ENCODE data around the gene XRRA1.
"Not testable (repeated sequence)": the region's sequence is repeated elsewhere in the genome, so short reads cannot be mapped to it uniquely, and the experiment has no call there.

The XRRA1 gene

DNA sequence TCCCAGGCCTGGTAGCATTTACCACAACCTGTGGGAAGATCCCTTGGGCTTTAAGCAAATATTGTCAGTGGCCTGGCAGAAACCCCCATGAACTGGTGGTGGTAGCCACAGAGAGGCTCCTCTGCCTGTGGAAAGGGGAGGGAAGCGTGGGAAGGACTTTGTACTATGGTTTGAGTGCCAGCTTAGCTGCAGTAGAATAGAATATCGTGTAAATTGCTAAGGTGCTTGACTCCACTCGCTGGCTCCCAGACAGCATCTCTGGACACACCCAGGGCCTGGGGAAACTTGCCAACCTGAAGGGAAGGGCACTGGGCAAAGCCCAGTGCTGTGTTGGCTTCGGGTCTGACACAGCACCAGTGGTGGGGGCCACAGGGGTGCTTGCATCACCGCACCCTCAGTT lies 52.6 kb downstream of the XRRA1 start:
- no peak for DNase-seq (ENCODE audit: low read depth)

DNA sequence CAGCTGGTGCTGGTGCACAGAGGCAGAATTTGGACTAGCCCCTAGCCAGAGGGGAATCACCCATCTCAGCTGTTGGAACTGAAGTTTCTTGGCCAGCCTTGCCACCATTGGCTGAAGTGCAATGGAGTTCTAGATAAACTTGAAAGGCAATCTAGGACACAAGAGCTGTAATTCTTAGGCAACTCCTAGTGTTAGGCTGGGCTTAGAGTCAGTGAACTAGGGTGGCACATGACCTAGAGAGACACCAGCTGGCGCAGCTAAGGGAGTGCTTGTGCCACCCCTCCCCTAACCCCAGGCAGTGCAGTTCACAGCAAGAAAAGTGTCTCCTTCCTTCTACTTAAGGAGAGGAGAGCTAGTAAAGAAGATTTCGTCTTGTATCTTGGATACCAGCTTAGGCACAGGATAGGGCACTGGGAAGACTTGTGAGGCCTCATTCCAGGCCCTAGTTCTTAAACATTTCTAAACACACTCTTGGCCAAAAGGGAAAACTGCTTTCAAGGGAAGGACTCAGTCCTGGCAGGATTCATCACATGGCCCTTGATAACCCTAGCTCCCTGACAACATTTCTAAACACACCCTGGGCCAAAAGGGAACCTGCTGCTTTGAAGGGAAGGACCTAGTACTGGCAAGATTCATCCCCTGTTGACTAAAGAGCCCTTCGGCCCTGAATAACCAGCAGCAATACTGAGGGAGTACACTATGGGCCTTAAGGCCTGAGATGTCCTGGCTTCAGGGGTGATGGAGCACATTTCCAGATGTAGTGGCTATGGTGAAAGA lies 53.4 kb downstream of the XRRA1 start:
- DNase-seq (ENCODE audit: low read depth), result no peak

DNA sequence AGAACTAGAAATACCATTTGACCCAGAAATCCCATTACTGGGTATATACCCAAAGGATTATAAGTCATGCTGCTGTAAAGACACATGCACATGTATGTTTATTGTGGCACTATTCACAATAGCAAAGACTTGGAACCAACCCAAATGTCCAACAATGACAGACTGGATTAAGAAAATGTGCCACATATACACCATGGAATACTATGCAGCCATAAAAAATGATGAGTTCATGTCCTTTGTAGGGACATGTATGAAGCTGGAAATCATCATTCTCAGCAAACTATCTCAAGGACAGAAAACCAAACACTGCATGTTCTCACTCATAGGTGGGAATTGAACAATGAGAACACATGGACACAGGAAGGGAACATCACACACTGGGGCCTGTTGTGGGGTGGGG lies 55.9 kb downstream of the XRRA1 start:
- DNase-seq (ENCODE audit: low read depth), result not testable (repeated sequence)

DNA sequence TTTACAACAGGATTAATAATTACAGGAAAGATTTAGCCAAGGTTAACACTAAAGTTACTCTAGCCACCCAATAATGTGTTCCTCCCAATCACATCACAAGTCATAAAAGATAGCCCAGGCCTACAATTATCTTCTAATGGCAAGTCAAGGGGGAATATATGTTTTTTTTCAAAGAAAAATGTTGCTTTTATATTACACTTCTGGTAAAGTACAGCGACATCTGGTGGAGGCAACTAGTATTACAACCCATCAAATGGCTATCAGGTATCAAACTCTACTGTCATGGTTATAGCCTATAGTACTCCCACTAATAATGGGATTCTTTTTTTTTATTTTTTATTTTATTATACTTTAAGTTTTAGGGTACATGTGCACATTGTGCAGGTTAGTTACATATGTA lies 71.8 kb downstream of the XRRA1 start:
- DNase-seq (ENCODE audit: low read depth), result no peak

DNA sequence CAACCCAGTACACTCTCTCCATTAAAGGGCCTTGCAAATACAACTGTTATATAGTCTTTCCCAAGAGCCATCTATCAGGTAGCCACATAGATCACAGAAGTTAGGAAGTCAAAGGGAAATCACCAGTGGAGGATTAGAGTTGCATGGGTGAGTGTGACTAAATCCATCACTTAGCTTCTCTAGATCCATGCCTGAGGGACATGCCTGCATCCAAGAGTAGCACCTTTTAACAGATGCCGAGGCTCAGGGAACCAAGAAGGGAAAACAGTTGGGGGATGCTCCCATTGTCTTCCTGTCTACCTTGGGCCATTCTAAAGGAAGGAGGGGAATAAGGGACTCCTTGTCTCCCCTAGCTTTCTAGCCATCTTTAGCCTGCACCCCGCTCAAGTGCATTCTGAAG lies 77.9 kb downstream of the XRRA1 start:
- DNase-seq (ENCODE audit: low read depth), result peak; percentile 4

DNA sequence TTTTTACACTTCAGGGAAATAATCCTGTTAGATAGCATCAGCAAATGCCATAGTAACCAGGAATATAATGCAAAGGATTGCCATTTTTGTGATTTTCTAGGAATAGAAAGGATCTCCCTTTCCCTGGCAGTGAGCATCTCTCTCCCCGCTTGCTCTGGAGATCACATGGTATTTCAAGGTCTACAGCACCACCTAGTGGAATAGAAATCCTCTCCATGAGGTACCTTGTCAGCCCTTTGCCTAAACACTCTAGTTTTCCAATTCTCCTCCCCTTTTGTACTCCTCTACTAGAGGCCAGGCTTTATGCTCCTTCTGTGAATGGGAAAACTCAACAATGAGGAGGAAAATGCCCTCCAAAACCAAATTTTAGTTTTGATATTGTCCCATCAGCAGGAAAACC lies 78.4 kb downstream of the XRRA1 start:
- DNase-seq (ENCODE audit: low read depth), result peak; percentile 72

DNA sequence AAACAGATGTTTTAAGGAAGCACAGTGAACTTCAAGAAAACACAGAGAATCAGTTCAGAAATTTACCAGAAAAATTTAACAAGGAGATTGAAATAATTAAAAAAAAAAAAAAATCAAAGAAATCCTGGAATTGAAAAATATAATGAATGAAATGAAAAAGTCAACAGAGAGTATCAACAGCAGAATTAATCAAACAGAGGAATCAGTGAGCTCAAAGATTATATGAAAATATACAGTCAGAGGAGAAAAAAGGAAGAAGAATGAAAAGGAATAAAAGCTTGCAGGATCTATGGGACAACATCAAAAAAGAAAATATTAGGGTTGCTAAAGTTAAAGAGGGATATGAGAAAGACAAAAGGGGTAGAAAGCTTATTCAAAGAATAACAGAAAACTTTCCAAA lies 82.3 kb downstream of the XRRA1 start:
- no peak for DNase-seq (ENCODE audit: low read depth)

DNA sequence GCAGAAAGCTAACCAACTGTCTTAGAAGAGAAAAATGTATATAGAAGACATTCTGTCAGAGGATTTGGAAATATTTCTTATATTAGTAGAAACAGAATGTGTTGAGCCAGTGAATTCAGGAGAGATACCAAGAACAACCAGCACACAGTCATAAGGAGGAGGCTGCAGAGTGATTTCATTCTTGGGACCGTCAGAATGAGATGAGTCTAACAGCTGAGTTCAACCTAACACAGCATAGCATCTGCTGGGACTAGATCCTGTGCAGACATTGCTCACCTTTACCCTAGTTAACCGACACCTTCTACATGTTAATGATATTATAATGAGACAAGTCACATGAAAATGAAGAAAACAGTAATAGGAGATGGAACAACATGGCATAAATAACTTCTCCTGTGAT lies 85.5 kb downstream of the XRRA1 start:
- DNase-seq (ENCODE audit: low read depth), result no peak

DNA sequence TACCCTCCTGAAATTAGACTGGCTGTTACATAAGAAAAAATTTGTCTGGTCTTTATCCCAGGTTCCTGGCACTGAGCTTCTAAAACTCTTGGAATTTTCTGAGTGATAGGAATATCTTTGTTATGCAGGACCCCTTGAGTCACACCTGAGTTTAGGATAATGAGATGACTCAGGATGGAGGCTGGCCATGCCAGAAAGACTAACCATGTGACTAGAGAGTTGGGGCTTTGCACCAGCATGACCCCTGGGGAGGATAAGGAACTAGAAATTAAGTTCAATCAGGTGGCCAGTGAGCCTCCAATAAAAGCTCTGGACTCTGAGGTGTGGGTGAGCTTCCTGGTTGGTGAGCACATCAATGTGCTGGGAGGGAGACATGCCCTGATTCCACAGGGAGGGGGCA lies 88.1 kb downstream of the XRRA1 start:
- DNase-seq (ENCODE audit: low read depth), result no peak

DNA sequence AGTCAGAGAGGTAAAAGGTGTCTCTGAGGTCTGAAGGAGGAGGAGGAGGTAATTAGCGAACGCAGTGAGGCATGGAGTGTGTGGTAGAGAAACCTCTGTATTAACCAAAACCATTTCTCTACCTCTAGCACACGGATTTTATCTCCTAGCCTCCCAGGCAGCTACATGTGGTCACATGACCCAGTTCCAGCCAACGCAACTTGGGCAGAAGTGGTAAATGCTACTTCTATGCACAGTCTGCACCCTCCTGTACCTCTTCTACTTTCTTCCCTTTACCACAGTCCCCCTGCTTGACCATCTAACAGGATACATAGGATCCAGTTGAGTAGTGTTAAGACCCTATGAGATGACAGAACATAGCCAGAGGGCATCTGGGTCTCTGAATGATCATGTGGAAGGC lies 95.7 kb downstream of the XRRA1 start:
- no peak for DNase-seq (ENCODE audit: low read depth)

DNA sequence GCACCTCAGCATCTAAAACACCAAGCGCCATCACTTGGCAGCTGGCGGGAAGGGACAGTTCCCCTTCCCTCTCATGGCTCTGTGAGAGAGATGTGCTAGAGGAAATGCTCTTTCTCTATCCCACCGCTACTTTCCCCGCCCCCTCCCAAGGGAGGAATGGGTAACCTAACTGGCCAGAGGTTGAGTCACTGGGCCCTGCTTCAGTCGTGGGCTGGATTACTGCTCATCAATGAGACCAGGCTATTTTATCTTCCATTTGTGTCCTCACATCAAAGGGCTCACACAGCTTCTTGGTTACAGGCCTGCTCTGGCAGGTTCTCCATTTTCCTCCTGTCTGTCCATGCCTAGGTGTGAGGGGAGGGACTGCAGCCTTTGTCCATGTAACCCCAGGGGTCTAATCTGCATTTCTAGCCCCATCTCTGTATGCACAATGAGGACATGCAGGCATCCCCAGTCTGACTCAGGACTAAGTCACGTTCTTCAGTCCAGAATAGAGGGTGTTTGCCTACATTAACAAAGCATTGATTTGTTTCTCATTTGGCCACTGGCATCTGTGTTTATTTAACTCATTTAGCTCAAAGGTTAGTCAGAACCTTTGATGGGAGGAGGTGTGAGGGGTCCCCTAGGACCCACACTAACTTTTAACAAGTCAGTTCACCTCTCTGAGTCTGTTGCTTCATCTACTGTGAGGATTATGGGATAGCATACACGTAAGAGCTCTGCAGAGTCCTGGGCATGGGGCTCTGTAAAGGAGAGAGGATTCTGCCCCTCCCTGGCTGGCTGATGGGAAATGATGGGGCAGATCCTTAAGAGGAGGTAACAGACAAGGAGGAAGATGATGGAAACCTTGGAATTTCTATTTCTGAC lies 99.1 kb downstream of the XRRA1 start:
- DNase-seq (ENCODE audit: low read depth), result peak; percentile 77

DNA sequence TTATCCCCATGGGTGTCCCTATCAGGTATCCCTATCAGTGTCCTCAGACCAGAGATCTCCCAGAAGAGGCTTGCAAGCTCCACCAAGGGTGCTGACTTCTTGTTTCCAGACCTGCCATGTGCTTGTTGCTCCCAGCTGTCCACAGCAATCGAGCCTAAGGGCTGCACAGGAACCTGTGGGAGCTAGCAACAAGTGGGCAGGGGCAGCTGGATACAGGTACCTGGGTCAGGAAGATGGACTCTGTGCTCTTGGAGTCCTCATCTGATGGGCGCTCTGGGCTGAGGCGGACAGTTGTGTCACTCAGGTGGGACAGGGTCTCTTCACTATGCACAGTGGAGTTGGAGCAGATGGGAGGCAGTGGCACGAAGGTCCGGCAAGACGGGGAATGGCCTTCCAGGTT lies 101.0 kb downstream of the XRRA1 start:
- no peak for DNase-seq (ENCODE audit: low read depth)

DNA sequence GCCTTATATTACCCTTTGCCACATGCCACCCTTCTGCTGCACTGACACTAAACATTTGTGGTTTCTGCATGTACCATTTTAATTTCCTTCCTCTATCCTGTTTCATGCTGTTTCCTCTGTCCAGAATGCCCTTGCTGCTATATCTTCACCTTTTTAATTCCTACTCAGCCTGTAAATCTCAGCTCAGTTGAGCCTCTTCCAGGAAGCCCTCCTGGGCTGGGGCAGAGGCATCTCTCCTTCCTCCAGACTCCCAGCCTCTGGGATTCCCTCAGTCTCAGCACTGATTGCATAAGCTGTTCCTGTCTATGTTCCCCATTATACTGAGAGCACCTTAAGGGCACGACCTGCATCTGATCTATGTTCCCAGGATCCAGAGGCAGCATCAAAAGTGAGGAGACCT lies 101.5 kb downstream of the XRRA1 start:
- no peak for DNase-seq (ENCODE audit: low read depth)

DNA sequence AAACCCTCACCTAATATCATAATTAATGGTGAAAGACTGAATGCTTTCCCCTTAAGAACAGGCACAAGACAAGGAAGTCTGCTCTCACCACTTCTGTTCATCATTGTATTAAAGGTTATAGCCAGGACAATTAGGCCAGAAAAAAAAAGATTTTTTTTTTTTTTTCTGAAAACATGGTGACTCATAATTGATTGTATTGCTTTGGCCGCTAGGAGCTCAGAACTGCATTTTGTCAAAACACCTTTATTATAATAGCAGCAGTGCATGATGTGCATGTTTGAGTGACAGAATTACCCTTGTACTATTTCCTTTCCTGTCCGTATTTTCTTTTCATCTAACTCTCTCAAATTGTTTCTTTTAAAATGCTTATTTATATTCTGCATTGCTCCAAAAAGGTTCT lies 102.1 kb downstream of the XRRA1 start:
- no peak for DNase-seq (ENCODE audit: low read depth)

DNA sequence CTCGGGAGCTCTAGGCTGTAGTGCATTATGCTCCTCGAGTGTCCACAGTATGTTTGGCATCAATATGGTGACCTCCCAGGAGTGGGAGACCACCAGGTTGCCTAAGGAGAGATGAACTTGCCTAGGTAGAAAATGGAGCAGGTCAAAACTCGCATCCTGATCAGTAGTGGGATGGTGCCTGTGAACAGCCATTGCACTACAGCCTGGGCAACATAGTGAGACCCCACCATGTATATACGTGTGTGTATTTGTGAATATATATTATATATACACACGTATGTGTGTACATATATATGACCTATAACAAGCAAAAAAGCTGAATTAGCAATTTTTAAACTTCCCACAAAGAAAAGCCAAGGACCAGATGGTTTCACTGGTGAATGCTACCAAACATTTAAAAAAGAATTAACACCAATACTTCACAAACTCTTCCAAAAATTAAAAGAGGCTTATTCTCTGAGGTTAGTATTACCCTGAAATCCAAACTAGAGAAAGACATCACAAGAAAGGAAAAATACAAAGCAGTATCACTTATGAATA lies 102.8 kb downstream of the XRRA1 start:
- no peak for DNase-seq (ENCODE audit: low read depth)

DNA sequence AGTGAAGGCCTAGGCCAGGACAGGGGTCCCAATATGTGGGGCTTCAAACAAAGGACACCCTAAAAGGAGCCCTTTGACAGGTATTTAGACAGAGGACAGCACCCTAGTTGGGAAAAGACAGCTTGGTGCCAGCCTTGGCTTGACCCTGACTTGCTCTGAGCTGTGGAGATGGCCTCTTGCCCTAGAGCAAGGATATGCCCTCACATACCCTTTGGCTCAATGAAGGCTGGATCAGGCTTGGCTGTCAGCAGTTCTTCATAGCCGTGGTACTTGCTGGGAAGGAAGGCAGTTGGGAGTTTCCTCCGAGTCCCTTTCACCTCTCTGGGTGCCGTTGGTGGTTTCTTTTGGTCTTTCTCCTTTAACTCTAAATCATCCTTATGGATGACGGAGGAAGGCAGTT lies 104.0 kb downstream of the XRRA1 start:
- DNase-seq (ENCODE audit: low read depth), result no peak

DNA sequence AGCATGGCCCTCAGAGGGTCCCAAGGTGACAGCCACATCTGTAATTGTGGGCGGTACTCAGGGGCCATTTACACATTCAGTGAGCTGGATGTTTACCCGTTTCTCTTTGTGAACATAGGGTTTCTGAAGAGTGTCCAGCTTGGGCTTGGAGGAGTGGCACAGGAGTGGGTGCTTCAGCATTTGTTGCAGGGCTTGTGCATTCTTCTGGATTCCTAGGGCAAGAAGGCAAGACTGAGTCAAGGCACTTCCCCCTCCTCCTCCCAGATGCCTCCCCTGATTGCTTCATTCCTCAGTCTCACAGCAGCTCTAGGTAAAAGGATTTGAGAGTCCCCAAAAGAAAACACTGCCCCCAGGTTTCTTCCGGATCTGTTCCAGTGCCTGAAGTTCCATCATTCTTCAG lies 104.8 kb downstream of the XRRA1 start:
- DNase-seq (ENCODE audit: low read depth), result peak; percentile 3

DNA sequence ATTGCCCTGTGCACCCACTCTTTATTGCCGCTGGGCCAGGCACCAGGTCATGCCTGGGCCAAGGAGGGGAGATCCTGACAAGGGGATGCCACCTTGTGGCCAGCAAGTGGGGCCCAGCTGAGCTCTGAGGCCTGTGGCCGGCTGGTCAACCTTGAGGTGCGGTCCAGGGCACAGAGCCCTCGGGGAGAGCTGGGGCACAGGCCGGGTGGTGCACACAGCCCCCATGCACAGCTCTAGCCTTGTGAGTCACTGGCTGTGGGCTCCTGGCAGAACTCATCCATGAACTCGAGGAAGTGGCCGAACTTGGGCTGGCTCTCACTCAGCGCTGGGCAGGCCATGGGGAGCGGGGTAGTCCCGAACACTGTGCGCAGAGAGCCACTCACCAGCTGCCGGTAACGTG lies 105.9 kb downstream of the XRRA1 start:
- no peak for DNase-seq (ENCODE audit: low read depth)

DNA sequence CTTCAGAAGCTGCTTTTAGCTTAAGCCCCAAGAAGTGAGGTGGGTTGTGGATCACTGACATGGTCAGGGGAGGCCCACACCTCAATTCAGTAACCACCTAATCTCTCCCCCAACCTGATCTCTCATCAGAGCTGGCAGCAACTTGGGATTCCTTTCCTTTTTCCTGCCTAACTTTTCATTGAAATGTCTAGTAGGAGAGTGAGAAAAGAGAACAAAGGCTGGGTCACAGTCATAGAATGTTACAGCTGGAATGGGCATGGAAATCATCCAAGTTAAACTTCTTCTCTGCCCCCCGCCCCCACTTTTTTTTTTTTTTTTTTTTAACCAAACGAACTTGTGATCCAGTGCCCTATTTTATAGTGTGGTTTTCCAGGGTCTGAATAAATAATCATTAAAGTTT lies 108.4 kb downstream of the XRRA1 start:
- DNase-seq (ENCODE audit: low read depth), result no peak

DNA sequence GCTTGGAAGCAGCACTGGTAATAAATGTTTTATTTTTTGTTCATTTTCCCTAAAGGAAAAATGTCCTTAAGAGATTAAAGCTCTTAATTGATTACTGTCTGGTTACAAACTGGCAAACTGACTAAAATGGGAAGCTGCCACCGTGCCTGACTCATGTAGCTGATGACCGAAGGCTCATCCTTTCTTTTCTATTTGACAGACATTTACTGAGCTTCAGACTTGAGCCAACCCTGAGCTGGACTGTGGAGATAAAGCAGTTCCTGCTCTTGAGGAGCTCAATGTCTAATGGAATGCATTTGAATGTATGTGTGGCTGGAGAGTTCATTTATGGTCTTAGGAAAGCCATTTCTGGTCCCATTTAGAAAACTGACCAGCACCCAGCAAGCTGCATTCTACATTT lies 108.9 kb downstream of the XRRA1 start:
- DNase-seq (ENCODE audit: low read depth), result peak; percentile 14

DNA sequence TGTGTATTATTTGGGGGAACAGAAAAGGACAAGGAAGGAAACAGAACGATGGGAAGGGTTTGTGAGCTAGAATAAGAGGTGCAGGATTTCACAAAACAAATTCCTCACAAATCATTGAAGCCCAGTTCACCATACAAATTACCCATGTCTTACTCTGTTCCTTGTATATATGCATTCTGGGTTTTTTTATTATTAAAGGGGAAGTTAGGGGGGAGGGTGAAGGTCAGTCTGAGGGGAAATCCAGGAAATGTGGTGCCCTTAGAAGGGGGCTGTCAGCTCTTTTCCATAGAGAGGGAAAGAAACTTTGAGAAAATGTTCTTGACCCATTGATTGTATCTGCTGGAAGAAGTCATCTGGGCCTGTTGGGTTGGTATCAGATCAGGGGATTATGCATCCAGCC lies 109.4 kb downstream of the XRRA1 start:
- DNase-seq (ENCODE audit: low read depth), result no peak

DNA sequence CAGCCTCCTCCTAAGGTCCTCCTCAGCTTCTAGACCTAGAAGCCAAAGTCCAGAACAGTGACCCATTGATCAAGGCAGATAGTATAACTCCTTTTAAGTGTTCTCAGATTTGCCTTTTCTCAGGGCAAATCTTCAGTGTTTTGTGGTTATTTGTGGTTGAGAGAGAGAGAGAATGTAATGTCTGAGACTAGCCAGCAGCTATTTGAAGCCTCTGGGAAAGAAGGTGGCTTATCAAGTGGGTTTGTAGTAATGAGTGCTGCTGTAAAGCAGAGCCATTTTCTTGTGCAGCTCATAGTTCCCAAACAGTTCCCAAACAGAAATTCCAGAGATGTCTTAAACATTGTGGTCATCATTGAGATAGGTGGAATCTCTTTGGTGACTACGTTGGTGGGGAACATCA lies 110.7 kb downstream of the XRRA1 start:
- DNase-seq (ENCODE audit: low read depth), result peak; percentile 26

DNA sequence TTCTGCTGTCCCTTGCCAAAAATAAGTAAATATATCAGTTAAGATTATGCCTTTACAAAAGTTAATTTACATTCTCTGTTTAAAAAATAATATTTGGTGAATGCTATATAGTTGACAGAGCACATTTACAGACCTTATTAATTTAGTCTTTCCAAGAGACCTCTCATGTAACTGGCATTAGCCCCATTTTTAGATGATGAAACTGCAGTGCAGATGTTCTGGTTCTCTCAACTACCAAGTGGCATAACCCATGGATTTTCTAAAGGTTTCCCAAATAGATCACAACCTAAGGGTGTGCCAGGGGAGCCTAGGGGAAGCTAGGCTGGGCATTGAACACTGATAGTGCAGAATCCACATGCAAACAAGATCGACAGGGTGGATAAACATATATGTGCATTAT lies 111.7 kb downstream of the XRRA1 start:
- no peak for DNase-seq (ENCODE audit: low read depth)

Data from EH (cell line).